Measurements from ENCODE around the gene ARPC2. TPM values are rescaled to one million over a fixed set of nuclear protein-coding genes. Genes with fewer than 3 reads are reported as not detected.

The ARPC2 gene
- total and polyA plus RNA-seq, 8 donors = 92.1 to 456 (median 256) TPM

DNA sequence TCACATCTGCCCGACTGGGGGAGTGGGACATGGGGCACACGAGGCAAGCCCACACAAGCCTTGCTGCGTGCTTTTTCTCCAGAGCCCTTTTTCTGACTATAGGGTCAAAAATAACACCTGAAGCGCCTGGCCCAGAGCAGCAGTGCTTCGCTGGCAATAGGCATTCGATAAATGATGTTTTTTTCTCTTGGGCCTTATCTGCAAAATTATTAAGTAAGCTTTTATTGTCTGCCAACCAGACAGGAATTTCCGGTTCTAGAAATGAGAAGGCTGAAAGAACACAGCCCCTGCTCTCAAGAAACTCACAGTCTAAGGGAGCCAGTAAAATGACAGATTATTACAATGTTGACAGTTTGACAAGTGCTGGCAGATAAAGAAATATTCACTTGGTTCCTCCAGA, 78.0 kb downstream of the ARPC2 start:
- peak in 1 of 2 donors; percentile 93 for DNase-seq
- TF ChIP-seq, protein P1, sequence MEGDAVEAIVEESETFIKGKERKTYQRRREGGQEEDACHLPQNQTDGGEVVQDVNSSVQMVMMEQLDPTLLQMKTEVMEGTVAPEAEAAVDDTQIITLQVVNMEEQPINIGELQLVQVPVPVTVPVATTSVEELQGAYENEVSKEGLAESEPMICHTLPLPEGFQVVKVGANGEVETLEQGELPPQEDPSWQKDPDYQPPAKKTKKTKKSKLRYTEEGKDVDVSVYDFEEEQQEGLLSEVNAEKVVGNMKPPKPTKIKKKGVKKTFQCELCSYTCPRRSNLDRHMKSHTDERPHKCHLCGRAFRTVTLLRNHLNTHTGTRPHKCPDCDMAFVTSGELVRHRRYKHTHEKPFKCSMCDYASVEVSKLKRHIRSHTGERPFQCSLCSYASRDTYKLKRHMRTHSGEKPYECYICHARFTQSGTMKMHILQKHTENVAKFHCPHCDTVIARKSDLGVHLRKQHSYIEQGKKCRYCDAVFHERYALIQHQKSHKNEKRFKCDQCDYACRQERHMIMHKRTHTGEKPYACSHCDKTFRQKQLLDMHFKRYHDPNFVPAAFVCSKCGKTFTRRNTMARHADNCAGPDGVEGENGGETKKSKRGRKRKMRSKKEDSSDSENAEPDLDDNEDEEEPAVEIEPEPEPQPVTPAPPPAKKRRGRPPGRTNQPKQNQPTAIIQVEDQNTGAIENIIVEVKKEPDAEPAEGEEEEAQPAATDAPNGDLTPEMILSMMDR (IDR thresholded peaks at IDR 0.05) = no peak
- TF ChIP-seq EP300 (IDR thresholded peaks at IDR 0.05) (no peak), POLR2A (IDR thresholded peaks at IDR 0.05) (no peak), POLR2AphosphoS5 (IDR thresholded peaks at IDR 0.05) (peak in 2 of 3 donors; percentile 60 to 67)
- intact Hi-C loops (cut with DNase I; ENCODE audit: low total_unique reads) = loop anchor here (5.0 kb wide), 1 partner anchor 62 kb away; the partner anchor contains the start of gene CATIP

DNA sequence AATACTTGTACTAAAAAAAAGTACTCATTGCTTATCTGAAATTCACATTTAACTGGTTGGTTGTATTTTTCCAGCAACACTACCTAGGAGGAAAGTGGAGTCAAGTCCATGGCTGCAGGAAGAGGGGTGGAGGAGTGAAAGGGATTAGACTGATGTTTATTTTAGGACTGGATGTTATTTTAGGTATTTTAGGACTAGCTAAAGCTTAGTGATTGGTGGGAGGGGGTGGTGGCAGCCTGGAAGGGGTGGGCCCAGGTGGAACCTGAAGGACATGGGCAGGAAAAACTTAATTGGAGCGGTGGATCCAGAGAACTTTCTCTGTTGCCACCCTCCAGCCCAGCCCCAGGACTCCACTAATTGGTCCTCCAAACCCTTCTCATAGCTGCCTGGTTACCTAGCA, 79.2 kb downstream of the ARPC2 start:
- 48 to 60% (median 59%) methylated on average over 1 of the region's 1 CpG for WGBS, 5 donors
- no peak overlapping the region for H3K4me3 ChIP-seq
- peak overlapping the region; percentile 81 to 100 (median 99) for H3K27ac ChIP-seq
- no peak for DNase-seq
- H3K4me1 ChIP-seq = peaks cover 26 to 64% (median 52%) of the 10 kb centered on the region in 4 donors
- no peaks in the 10 kb centered on the region for H3K27me3 ChIP-seq
- intact Hi-C loops (cut with DNase I; ENCODE audit: low total_unique reads) = loop anchor here (5.0 kb wide), 1 partner anchor 61 kb away; the partner anchor contains the start of gene CATIP
- TF ChIP-seq POLR2AphosphoS5 (IDR thresholded peaks at IDR 0.05) (no peak), EP300 (IDR thresholded peaks at IDR 0.05) (no peak), POLR2A (IDR thresholded peaks at IDR 0.05) (no peak)
- TF ChIP-seq, protein P1 (IDR thresholded peaks at IDR 0.05) = no peak
- H3K9me3 ChIP-seq = no peaks in the 10 kb centered on the region
- no peaks in the 10 kb centered on the region for H3K36me3 ChIP-seq

More for the DNA sequence above, 78.0 kb downstream of the ARPC2 start:
- 30 to 51% (median 35%) methylated on average over 7 of the region's 7 CpGs for WGBS, 5 donors
- H3K27me3 ChIP-seq = no peaks in the 10 kb centered on the region
- no peaks in the 10 kb centered on the region for H3K9me3 ChIP-seq
- H3K27ac ChIP-seq = peak overlapping the region; percentile 90 to 100 (median 99)
- H3K36me3 ChIP-seq = no peaks in the 10 kb centered on the region
- H3K4me3 ChIP-seq = no peak overlapping the region
- peaks cover 37 to 72% (median 61%) of the 10 kb centered on the region in 4 donors for H3K4me1 ChIP-seq

DNA sequence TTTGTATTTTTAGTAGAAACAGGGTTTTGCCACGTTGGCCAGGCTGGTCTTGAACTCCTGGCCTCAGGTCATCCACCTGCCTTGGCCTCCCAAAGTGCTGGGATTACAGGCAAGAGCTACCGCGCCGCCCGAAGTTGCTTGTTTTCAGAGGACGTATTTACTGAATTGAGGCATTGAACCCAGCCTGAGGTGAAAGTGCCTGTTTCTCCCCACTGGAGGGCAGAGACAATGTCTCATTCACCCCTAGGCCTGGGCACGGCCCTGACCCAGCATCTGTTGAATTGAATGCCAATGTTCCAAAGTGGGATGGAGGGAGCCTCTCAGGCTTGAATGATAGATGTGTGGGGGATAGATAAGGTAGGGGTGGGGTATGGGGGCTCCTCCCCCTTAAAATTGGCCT, 79.9 kb downstream of the ARPC2 start:
- WGBS, 5 donors = 62 to 82% (median 73%) methylated on average over 2 to 7 of the region's 7 CpGs
- Histone ChIP-seq H3K4me1 (peaks cover 26 to 69% (median 51%) of the 10 kb centered on the region in 4 donors), H3K9me3 (no peaks in the 10 kb centered on the region), H3K27me3 (no peaks in the 10 kb centered on the region), H3K36me3 (no peaks in the 10 kb centered on the region), H3K27ac (peak overlapping the region; percentile 81 to 100 (median 99)), H3K4me3 (no peak overlapping the region)
- no peak for DNase-seq
- TF ChIP-seq POLR2A (IDR thresholded peaks at IDR 0.05) (no peak), POLR2AphosphoS5 (IDR thresholded peaks at IDR 0.05) (no peak), EP300 (IDR thresholded peaks at IDR 0.05) (no peak)
- TF ChIP-seq, protein P1 (IDR thresholded peaks at IDR 0.05) = no peak
- intact Hi-C loops (cut with DNase I; ENCODE audit: low total_unique reads) = loop anchor here (5.0 kb wide), 1 partner anchor 60 kb away; the partner anchor contains the start of gene CATIP

DNA sequence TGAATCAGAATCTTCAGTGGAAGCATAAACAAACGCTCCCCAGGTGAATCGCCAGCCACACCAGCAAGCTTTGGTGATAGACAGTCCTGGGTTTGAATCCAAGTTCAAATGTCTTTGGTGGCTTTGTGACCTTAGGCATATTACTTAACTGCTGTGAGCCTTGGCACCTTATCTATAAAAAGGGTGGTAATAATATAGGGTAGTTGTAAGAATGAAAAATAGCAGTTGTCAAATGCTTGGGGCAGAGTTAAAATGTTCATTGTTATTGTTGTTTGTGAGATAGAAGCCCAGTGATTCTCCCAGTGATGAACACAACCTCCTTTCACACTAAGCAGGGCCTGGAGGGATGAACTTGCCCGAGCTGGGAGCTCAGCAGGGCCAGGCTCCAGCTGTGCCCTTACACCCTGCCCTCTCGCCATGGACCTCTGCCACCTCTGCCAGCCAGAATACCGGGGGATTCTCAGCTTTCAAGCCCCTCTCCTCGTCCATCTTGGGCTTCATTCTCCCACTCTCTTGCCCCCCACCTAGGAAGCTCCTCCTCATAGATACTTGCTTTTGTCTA, 81.4 kb downstream of the ARPC2 start:
- H3K9me3 ChIP-seq = no peaks in the 10 kb centered on the region
- no peak overlapping the region for H3K4me3 ChIP-seq
- TF ChIP-seq POLR2AphosphoS5 (IDR thresholded peaks at IDR 0.05) (no peak), EP300 (IDR thresholded peaks at IDR 0.05) (no peak), POLR2A (IDR thresholded peaks at IDR 0.05) (no peak)
- TF ChIP-seq, protein P1 (IDR thresholded peaks at IDR 0.05) = no peak
- DNase-seq = no peak
- H3K27ac ChIP-seq = peak overlapping the region; percentile 81 to 100 (median 99)
- WGBS, 5 donors = 61 to 73% (median 66%) methylated on average over 6 of the region's 6 CpGs
- no peaks in the 10 kb centered on the region for H3K36me3 ChIP-seq
- peaks cover 26 to 60% (median 47%) of the 10 kb centered on the region in 4 donors for H3K4me1 ChIP-seq
- no peaks in the 10 kb centered on the region for H3K27me3 ChIP-seq
- intact Hi-C loops (cut with DNase I; ENCODE audit: low total_unique reads) = loop anchor here (5.0 kb wide), 1 partner anchor 59 kb away; the partner anchor contains the start of gene CATIP

All from stomach (tissue), 9 donors.